ENCODE data around the gene INAFM1.
"Not testable (repeated sequence)": the region's sequence is repeated elsewhere in the genome, so short reads cannot be mapped to it uniquely, and the experiment has no call there.

INAFM1 gene

GRCh38 chr19:47268028-47268427 lies 6.7 kb upstream of the INAFM1 start:
- DNase-seq (ENCODE audit: low spot score), result no peak

- DNase-seq (ENCODE audit: low spot score), result no peak
These were observed 5.1 kb upstream of the INAFM1 start for GRCh38 chr19:47269596-47269995.

GRCh38 chr19:47270408-47270807 lies 4.3 kb upstream of the INAFM1 start:
- no peak for DNase-seq (ENCODE audit: low spot score)

GRCh38 chr19:47271949-47272348 lies 2.7 kb upstream of the INAFM1 start:
- no peak for DNase-seq (ENCODE audit: low spot score)

GRCh38 chr19:47272448-47273312 lies 2.0 kb upstream of the INAFM1 start:
- no peak for DNase-seq (ENCODE audit: low spot score)

- peak; percentile 94 for DNase-seq (ENCODE audit: low spot score)
These were observed 1.2 kb upstream of the INAFM1 start for GRCh38 chr19:47273313-47274070.

- DNase-seq (ENCODE audit: low spot score), result peak; percentile 44
These were observed 441 bp downstream of the INAFM1 start for GRCh38 chr19:47274891-47275761.

- no peak for DNase-seq (ENCODE audit: low spot score)
These were observed 1.2 kb downstream of the INAFM1 start for GRCh38 chr19:47275791-47276461.

- DNase-seq (ENCODE audit: low spot score), result not testable (repeated sequence)
These were observed 1.8 kb downstream of the INAFM1 start for GRCh38 chr19:47276513-47276912.

GRCh38 chr19:47280183-47280797 lies 5.6 kb downstream of the INAFM1 start:
- DNase-seq (ENCODE audit: low spot score), result peak; percentile 28

- no peak for DNase-seq (ENCODE audit: low spot score)
These were observed 8.8 kb downstream of the INAFM1 start for GRCh38 chr19:47283405-47284059.

GRCh38 chr19:47284324-47284899 lies 9.7 kb downstream of the INAFM1 start:
- peak; percentile 72 for DNase-seq (ENCODE audit: low spot score)

- peak; percentile 89 for DNase-seq (ENCODE audit: low spot score)
These were observed 21.4 kb downstream of the INAFM1 start for GRCh38 chr19:47296036-47296435.

GRCh38 chr19:47300867-47301266 lies 26.2 kb downstream of the INAFM1 start:
- not testable (repeated sequence) for DNase-seq (ENCODE audit: low spot score)

GRCh38 chr19:47302249-47302648 lies 27.6 kb downstream of the INAFM1 start:
- no peak for DNase-seq (ENCODE audit: low spot score)

- DNase-seq (ENCODE audit: low spot score), result no peak
These were observed 29.3 kb downstream of the INAFM1 start for GRCh38 chr19:47303966-47304365.

GRCh38 chr19:47305309-47305751 lies 30.6 kb downstream of the INAFM1 start:
- DNase-seq (ENCODE audit: low spot score), result peak; percentile 63

GRCh38 chr19:47306303-47306702 lies 31.6 kb downstream of the INAFM1 start:
- DNase-seq (ENCODE audit: low spot score), result no peak

- no peak for DNase-seq (ENCODE audit: low spot score)
These were observed 34.4 kb downstream of the INAFM1 start for GRCh38 chr19:47309038-47309437.

- DNase-seq (ENCODE audit: low spot score), result no peak
These were observed 34.9 kb downstream of the INAFM1 start, which contains the start of gene C5AR1 for GRCh38 chr19:47309608-47310007. TSS of gene C5AR1 (plus strand) at chr19:47309861. CDS start at chr19:47309896, 35 bp downstream.

All from SW480 (cell line).